Gastrocnemius medialis (tissue), 4 donors: ENCODE results near the gene PBX2. TPM values are rescaled to one million over a fixed set of nuclear protein-coding genes. Genes with fewer than 3 reads are reported as not detected.

ENCODE experiments used
- ATAC-seq, 2 donors: fragments of 150-250 bp; one replicate each; pipeline ENCODE4 v1.9.1; 2016
- DNase-seq, 2 donors: peaks; one replicate each; pipeline ENCODE4 v3.0.0-alpha.2; 2019
- H3K27ac ChIP-seq, 4 donors: fragments of 200-600 bp; sonication (generic); 1 replicate in 1 of 4; 2 replicates in 3 of 4; pipeline ENCODE4 v1.5.1; 2016 to 2018; ENCODE audit warnings: mild to moderate bottlenecking in 2 of 4, moderate library complexity in 1 of 4
- H3K27me3 ChIP-seq, 3 donors: fragments of 200-600 bp; sonication (generic) in 2 of 3; 1 replicate in 1 of 3; 2 replicates in 2 of 3; pipeline versions ENCODE4 v1.5.1 to v1.6.0; 2016 to 2019; ENCODE audit warnings: mild to moderate bottlenecking in 1 of 3, moderate library complexity in 1 of 3
- H3K36me3 ChIP-seq, 2 donors: fragments of 200-600 bp; sonication (generic) in 1 of 2; one replicate each; pipeline ENCODE4 v1.5.1; 2017 to 2018
- H3K4me1 ChIP-seq, 2 donors: fragments of 200-600 bp; sonication (generic) in 1 of 2; one replicate each; pipeline ENCODE4 v1.5.1; 2016 to 2017; ENCODE audit warnings: mild to moderate bottlenecking in 2 of 2
- H3K4me3 ChIP-seq, 4 donors: fragments of 200-600 bp; sonication (generic) in 3 of 4; 1 replicate in 1 of 4; 2 replicates in 3 of 4; pipeline ENCODE4 v1.5.1; 2016 to 2019; ENCODE audit warnings: mild to moderate bottlenecking in 2 of 4
- H3K9me3 ChIP-seq, 3 donors: fragments of 200-600 bp; sonication (generic) in 2 of 3; 1 replicate in 1 of 3; 2 replicates in 2 of 3; pipeline ENCODE4 v1.5.1; 2016 to 2019
- POLR2A ChIP-seq, 2 donors: fragments of 450-650 bp; IDR thresholded peaks; one replicate each; pipeline ENCODE4 v1.6.1; 2017; ENCODE audit warnings: antibody characterized with exemption in 2 of 2, mild to moderate bottlenecking in 2 of 2, moderate library complexity in 2 of 2
- in situ Hi-C, 4 donors: fragments of 200-750 bp; cut with MboI; loops; one replicate each; pipeline versions ENCODE4 v1.15.0 to v1.8.0; 2017; ENCODE audit warnings: low sequenced_read_pairs in 4 of 4
- intact Hi-C: fragments of 100-400 bp; cut with DNase I; formaldehyde crosslinking; loops from one replicate; pipeline ENCODE4 v1.15.1; 2023; ENCODE audit warnings: low total_unique reads
- total RNA-seq, 4 donors: library from RNA; depleted of rRNA; stranded (reverse); fragments of >200 nt; gene quantifications; one replicate each; pipeline versions ENCODE4 v1.1.0 to v1.2.3, GENCODE V29; 2016
- TF ChIP-seq, protein P1 (sequence below), 5 experiments: fragments of 450-650 bp in 3 of 5; fragments of 200-600 bp in 2 of 5; sonication (generic) in 2 of 5; IDR thresholded peaks in 4 of 5; conservative IDR thresholded peaks in 1 of 5; 1 replicate in 4 of 5; 2 replicates in 1 of 5; pipeline ENCODE4 v1.5.1; 2016 to 2019; ENCODE audit warnings: antibody characterized with exemption in 5 of 5, mild to moderate bottlenecking in 3 of 5, moderate library complexity in 3 of 5

The PBX2 gene
- total RNA-seq, 4 donors from 2014 or later, result 24.3 to 37.6 (median 33.6) TPM

DNA sequence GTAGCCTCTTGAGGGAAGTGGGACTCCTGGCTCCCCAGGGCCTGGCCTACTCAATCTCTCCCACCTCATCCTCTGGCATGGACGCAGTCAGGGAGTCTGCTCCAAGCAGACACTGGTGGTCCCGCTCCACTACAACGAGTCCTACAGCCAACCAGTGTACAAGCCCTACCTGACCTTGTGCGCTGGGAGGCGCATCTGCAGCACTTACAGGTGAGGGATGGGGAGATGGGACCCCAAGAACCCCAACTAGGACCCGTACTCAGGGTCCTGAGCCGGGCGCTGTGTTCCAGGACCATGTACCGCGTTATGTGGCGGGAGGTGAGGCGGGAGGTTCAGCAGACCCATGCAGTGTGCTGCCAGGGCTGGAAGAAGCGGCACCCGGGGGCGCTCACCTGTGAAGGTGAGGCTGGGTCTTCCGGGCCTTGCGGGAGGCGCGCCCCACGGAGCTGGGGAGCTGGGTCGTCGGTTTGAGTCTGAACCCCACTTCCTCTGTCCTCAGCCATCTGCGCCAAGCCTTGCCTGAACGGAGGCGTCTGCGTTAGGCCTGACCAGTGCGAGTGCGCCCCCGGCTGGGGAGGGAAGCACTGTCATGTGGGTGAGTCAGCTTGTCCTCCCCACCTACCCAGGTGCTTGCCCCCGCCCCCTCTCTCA lies 23.5 kb downstream of the PBX2 start:
- H3K4me1 ChIP-seq, result no peaks in the 10 kb centered on the region
- H3K4me3 ChIP-seq, result no peak overlapping the region
- no peak for ATAC-seq
- in situ Hi-C loops (no loop called here), intact Hi-C loops (no loop called here)
- TF ChIP-seq, protein P1, sequence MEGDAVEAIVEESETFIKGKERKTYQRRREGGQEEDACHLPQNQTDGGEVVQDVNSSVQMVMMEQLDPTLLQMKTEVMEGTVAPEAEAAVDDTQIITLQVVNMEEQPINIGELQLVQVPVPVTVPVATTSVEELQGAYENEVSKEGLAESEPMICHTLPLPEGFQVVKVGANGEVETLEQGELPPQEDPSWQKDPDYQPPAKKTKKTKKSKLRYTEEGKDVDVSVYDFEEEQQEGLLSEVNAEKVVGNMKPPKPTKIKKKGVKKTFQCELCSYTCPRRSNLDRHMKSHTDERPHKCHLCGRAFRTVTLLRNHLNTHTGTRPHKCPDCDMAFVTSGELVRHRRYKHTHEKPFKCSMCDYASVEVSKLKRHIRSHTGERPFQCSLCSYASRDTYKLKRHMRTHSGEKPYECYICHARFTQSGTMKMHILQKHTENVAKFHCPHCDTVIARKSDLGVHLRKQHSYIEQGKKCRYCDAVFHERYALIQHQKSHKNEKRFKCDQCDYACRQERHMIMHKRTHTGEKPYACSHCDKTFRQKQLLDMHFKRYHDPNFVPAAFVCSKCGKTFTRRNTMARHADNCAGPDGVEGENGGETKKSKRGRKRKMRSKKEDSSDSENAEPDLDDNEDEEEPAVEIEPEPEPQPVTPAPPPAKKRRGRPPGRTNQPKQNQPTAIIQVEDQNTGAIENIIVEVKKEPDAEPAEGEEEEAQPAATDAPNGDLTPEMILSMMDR (IDR thresholded peaks at IDR 0.05 in 4 of 5, conservative IDR thresholded peaks at IDR 0.05 in 1 of 5), result no peak
- TF ChIP-seq POLR2A (IDR thresholded peaks at IDR 0.05), result no peak
- no peaks in the 10 kb centered on the region for H3K9me3 ChIP-seq
- H3K27ac ChIP-seq, result no peak overlapping the region
- H3K27me3 ChIP-seq, result no peaks in the 10 kb centered on the region
- peaks cover 0 to 42% of the 10 kb centered on the region in 2 donors for H3K36me3 ChIP-seq
- DNase-seq, result no peak

DNA sequence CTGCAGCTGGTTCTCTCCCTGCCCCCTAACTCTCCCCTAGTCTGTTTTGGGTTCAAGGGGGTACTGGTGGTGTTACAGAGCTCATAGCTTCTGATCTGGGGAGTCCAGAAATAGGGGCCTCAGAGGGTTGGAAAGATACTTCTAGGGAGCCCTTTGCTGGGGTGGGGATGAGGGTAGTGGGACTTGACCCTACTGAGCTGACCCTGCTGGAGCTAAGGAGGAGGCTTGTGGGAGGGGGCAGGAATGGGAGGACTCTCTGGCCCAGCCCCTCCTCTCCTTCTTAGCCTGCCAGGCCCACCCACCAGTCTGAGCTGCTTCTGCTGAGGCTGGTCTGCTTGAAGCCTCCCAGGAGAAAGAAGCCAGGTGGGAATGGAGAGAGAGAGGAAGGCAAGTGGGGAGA lies 25.7 kb downstream of the PBX2 start, which contains the start of gene EGFL8:
TSS of gene EGFL8 (plus strand) at position 301 of the 400 bp plus-strand sequence. CDS start 1,571 bp downstream, outside the sequence.
- no peak for ATAC-seq

DNA sequence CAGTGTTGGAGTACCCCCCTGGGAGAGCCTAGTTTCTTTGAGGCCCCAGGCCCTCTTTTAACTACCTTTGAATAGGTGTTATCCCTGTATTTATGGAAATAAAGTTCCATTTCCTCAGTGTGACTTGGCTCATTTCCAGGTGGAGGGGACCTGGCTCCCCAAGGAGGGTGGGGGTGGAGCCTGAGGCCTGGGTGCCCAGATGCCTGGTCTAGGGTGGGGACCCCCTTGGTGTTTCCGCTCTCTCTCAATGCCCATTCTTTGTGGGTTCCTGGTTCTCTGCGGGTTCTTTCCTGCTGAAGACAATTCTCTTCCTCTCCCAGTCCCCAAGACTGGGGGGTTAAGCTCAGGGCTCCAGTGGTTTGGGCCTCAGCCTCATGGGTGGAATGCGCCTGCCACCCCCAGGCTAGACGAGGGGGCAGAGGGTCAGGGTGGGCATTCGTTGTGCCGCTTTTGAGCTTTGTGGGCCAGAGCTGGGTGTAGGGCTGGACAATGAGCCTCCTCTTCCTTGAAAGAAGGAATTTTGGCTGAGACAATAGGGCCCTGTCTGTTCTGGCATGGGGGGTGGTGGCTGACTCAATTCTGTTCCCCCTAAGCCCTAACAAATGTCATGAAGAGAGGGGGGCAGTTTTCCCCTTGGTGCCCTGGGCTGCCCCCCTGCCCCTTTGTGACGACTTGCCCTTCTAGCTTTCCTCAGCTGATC lies 26.3 kb downstream of the PBX2 start:
- Histone ChIP-seq H3K36me3 (peaks cover 0 to 24% of the 10 kb centered on the region in 2 donors), H3K9me3 (no peaks in the 10 kb centered on the region), H3K27ac (peak overlapping the region; percentile 20 to 47 (median 26)), H3K4me1 (no peaks in the 10 kb centered on the region), H3K4me3 (no peak overlapping the region), H3K27me3 (no peaks in the 10 kb centered on the region)
- ATAC-seq (no peak), DNase-seq (no peak)
- TF ChIP-seq, protein P1 (IDR thresholded peaks at IDR 0.05 in 4 of 5, conservative IDR thresholded peaks at IDR 0.05 in 1 of 5), result no peak
- TF ChIP-seq POLR2A (IDR thresholded peaks at IDR 0.05), result no peak
- in situ Hi-C loops, result no loop called here
- intact Hi-C loops, result no loop called here

More for the DNA sequence above, 25.7 kb downstream of the PBX2 start, which contains the start of gene EGFL8:
- in situ Hi-C loops (no loop called here), intact Hi-C loops (no loop called here)
- H3K4me3 ChIP-seq, result no peak within 1 kb of the TSS
- peak within 1 kb of the TSS; percentile 20 to 47 (median 26) for H3K27ac ChIP-seq
- no peaks in the 10 kb centered on the region for H3K9me3 ChIP-seq
- TF ChIP-seq POLR2A (IDR thresholded peaks at IDR 0.05), result no peak
- TF ChIP-seq, protein P1 (IDR thresholded peaks at IDR 0.05 in 4 of 5, conservative IDR thresholded peaks at IDR 0.05 in 1 of 5), result no peak
- no peaks in the 10 kb centered on the region for H3K4me1 ChIP-seq
- no peaks in the 10 kb centered on the region for H3K27me3 ChIP-seq
- peaks cover 0 to 29% of the 10 kb centered on the region in 2 donors for H3K36me3 ChIP-seq
- DNase-seq, result no peak

DNA sequence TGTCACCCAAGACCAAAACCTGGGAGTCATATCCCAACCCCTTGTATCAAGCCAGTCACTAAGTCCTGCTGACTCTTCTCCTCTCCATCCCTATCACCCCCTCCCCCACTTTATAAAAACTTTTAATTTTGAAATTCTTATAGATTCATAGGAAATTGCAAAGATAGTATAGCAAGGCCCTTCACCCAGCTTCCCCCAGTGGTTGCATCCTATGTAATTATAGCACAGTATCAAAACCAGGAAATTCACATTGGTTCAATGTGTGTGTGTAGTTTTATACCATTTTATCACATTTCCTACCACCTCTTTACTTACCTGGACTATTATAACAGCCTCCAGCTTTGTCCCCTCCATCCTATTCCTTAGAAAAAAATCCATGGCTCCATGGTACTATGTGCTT lies 31.9 kb downstream of the PBX2 start:
- Histone ChIP-seq H3K36me3 (peaks cover 0 to 29% of the 10 kb centered on the region in 2 donors), H3K4me3 (no peak overlapping the region), H3K27me3 (no peaks in the 10 kb centered on the region), H3K9me3 (no peaks in the 10 kb centered on the region), H3K27ac (no peak overlapping the region), H3K4me1 (peaks cover 16 to 19% of the 10 kb centered on the region in 2 donors)
- intact Hi-C loops, result no loop called here
- ATAC-seq, result no peak
- TF ChIP-seq, protein P1 (IDR thresholded peaks at IDR 0.05 in 4 of 5, conservative IDR thresholded peaks at IDR 0.05 in 1 of 5), result no peak
- no peak for TF ChIP-seq POLR2A (IDR thresholded peaks at IDR 0.05)
- no peak for DNase-seq
- in situ Hi-C loops, result no loop called here
